ENCODE results near the gene SPG11. TPM values are rescaled to one million over a fixed set of nuclear protein-coding genes. Genes with fewer than 3 reads are reported as not detected.
"Not testable (repeated sequence)": the region's sequence is repeated elsewhere in the genome, so short reads cannot be mapped to it uniquely, and the experiment has no call there.

Gene SPG11
- total RNA-seq, 1 donor from 2014 or later = 59.2 TPM

GRCh38 chr15:44705986-44706385 lies 42.5 kb upstream of the SPG11 start:
- H3K36me3 Mint-ChIP-seq (ENCODE audit: unreplicated experiment) = no peaks in the 10 kb centered on the region
- no peak for TF ChIP-seq CTCF (IDR thresholded peaks at IDR 0.05; ENCODE audit: partially characterized antibody, unreplicated experiment)
- H3K27ac Mint-ChIP-seq (ENCODE audit: unreplicated experiment) = no peak overlapping the region
- H3K27me3 Mint-ChIP-seq (ENCODE audit: unreplicated experiment) = no peaks in the 10 kb centered on the region
- DNase-seq = no peak
- no peaks in the 10 kb centered on the region for H3K4me1 Mint-ChIP-seq (ENCODE audit: low read depth, unreplicated experiment)
- peaks cover 4% of the 10 kb centered on the region for H3K9me3 Mint-ChIP-seq (ENCODE audit: unreplicated experiment)
- no peak overlapping the region for H3K4me3 Mint-ChIP-seq (ENCODE audit: unreplicated experiment)

DNA sequence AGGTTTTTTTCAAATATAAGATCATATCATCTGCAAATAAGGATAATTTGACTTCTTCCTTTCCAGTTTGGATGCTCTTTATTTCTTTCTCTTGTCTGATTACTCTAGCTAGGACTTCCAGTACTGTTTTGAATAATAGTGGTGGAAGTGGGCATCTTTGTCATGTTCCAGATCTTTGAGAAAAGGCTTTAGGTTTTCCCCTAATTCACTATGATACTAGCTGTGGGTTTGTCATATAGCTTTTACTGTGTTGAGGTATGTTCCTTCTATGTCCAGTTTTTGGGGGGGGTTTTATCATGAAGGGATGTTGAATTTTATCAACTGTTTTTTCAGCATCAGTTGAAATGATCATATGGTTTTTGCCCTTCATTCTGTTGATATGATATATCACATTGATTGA lies 37.2 kb upstream of the SPG11 start:
- H3K27ac Mint-ChIP-seq (ENCODE audit: unreplicated experiment); H3K4me3 Mint-ChIP-seq (ENCODE audit: unreplicated experiment); H3K4me1 Mint-ChIP-seq (ENCODE audit: low read depth, unreplicated experiment); H3K27me3 Mint-ChIP-seq (ENCODE audit: unreplicated experiment); H3K36me3 Mint-ChIP-seq (ENCODE audit: unreplicated experiment); H3K9me3 Mint-ChIP-seq (ENCODE audit: unreplicated experiment); DNase-seq: not testable (repeated sequence)

- Mint-ChIP-seq H3K9me3 (ENCODE audit: unreplicated experiment) (no peaks in the 10 kb centered on the region), H3K27ac (ENCODE audit: unreplicated experiment) (no peak overlapping the region), H3K4me3 (ENCODE audit: unreplicated experiment) (no peak overlapping the region), H3K4me1 (ENCODE audit: low read depth, unreplicated experiment) (no peaks in the 10 kb centered on the region), H3K27me3 (ENCODE audit: unreplicated experiment) (no peaks in the 10 kb centered on the region), H3K36me3 (ENCODE audit: unreplicated experiment) (no peaks in the 10 kb centered on the region)
- TF ChIP-seq CTCF (IDR thresholded peaks at IDR 0.05; ENCODE audit: partially characterized antibody, unreplicated experiment) = no peak
- no peak for DNase-seq
Observed at GRCh38 chr15:44698641-44699040, 35.2 kb upstream of the SPG11 start.

DNA sequence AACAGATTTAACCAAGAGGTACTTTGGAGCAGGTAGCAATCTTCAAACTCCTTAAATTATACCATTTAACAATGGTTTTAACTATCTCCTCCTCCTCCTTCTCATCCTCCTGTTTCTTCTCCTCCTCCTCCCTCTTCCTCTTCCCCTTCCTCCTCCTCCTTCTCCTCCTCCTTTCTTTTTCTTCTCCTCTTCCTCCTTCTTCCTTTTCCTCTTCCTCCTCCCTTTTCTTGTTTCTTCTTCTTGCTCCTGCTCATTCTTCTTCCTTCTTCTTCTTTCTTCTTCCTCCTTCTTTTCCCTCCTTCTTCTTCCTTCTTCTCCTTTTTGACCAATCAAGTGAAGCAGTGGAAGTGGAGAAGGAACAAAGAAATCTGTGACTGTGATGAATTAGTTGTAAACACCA lies 33.6 kb upstream of the SPG11 start:
- Mint-ChIP-seq H3K36me3 (ENCODE audit: unreplicated experiment) (no peaks in the 10 kb centered on the region), H3K4me3 (ENCODE audit: unreplicated experiment) (no peak overlapping the region), H3K27me3 (ENCODE audit: unreplicated experiment) (no peaks in the 10 kb centered on the region), H3K4me1 (ENCODE audit: low read depth, unreplicated experiment) (no peaks in the 10 kb centered on the region), H3K9me3 (ENCODE audit: unreplicated experiment) (no peaks in the 10 kb centered on the region), H3K27ac (ENCODE audit: unreplicated experiment) (no peak overlapping the region)
- TF ChIP-seq CTCF (IDR thresholded peaks at IDR 0.05; ENCODE audit: partially characterized antibody, unreplicated experiment) = no peak
- no peak for DNase-seq

- Mint-ChIP-seq H3K27me3 (ENCODE audit: unreplicated experiment) (no peaks in the 10 kb centered on the region), H3K4me1 (ENCODE audit: low read depth, unreplicated experiment) (no peaks in the 10 kb centered on the region), H3K36me3 (ENCODE audit: unreplicated experiment) (no peaks in the 10 kb centered on the region), H3K9me3 (ENCODE audit: unreplicated experiment) (no peaks in the 10 kb centered on the region), H3K4me3 (ENCODE audit: unreplicated experiment) (no peak overlapping the region), H3K27ac (ENCODE audit: unreplicated experiment) (no peak overlapping the region)
- no peak for TF ChIP-seq CTCF (IDR thresholded peaks at IDR 0.05; ENCODE audit: partially characterized antibody, unreplicated experiment)
- DNase-seq = no peak
Observed at GRCh38 chr15:44695294-44695693, 31.8 kb upstream of the SPG11 start.

GRCh38 chr15:44694416-44694815 lies 31.0 kb upstream of the SPG11 start:
- no peaks in the 10 kb centered on the region for H3K27me3 Mint-ChIP-seq (ENCODE audit: unreplicated experiment)
- H3K4me3 Mint-ChIP-seq (ENCODE audit: unreplicated experiment) = no peak overlapping the region
- no peak overlapping the region for H3K27ac Mint-ChIP-seq (ENCODE audit: unreplicated experiment)
- TF ChIP-seq CTCF (IDR thresholded peaks at IDR 0.05; ENCODE audit: partially characterized antibody, unreplicated experiment) = no peak
- H3K9me3 Mint-ChIP-seq (ENCODE audit: unreplicated experiment) = no peaks in the 10 kb centered on the region
- no peaks in the 10 kb centered on the region for H3K4me1 Mint-ChIP-seq (ENCODE audit: low read depth, unreplicated experiment)
- no peak for DNase-seq
- no peaks in the 10 kb centered on the region for H3K36me3 Mint-ChIP-seq (ENCODE audit: unreplicated experiment)

All from glutamatergic neuron (in vitro differentiated cells).